Measurements from ENCODE around the gene NAP1L1.
A peak's percentile ranks its signal among the peaks of the same experiment; 100 is the strongest.

NAP1L1 gene

GRCh38 chr12:76083904-76084862 is at the start of gene NAP1L1:
Gene NAP1L1 (minus strand): TSS chr12:76084685. CDS start chr12:76074219, 10,466 bp downstream.
- peak; percentile 97 for DNase-seq (ENCODE audit: low spot score)

GRCh38 chr12:76127588-76127987 is 43.1 kb upstream of the NAP1L1 start:
- DNase-seq (ENCODE audit: low spot score) = no peak

- no peak for DNase-seq (ENCODE audit: low spot score)
Observed at GRCh38 chr12:76124456-76124855, 40.0 kb upstream of the NAP1L1 start.

- DNase-seq (ENCODE audit: low spot score) = no peak
Observed at GRCh38 chr12:76123259-76124212, 39.1 kb upstream of the NAP1L1 start.

- DNase-seq (ENCODE audit: low spot score) = no peak
Observed at GRCh38 chr12:76119887-76120286, 35.4 kb upstream of the NAP1L1 start.

GRCh38 chr12:76117751-76118150 is 33.3 kb upstream of the NAP1L1 start:
- no peak for DNase-seq (ENCODE audit: low spot score)

- no peak for DNase-seq (ENCODE audit: low spot score)
Observed at GRCh38 chr12:76117067-76117691, 32.7 kb upstream of the NAP1L1 start.

- DNase-seq (ENCODE audit: low spot score) = no peak
Observed at GRCh38 chr12:76113800-76114757, 29.6 kb upstream of the NAP1L1 start.

GRCh38 chr12:76111209-76111749 is 26.8 kb upstream of the NAP1L1 start:
- no peak for DNase-seq (ENCODE audit: low spot score)

GRCh38 chr12:76109879-76110278 is 25.4 kb upstream of the NAP1L1 start:
- DNase-seq (ENCODE audit: low spot score) = no peak

GRCh38 chr12:76108356-76108755 is 23.9 kb upstream of the NAP1L1 start:
- DNase-seq (ENCODE audit: low spot score) = no peak

GRCh38 chr12:76106631-76107030 is 22.1 kb upstream of the NAP1L1 start:
- no peak for DNase-seq (ENCODE audit: low spot score)

GRCh38 chr12:76103958-76104357 is 19.5 kb upstream of the NAP1L1 start:
- no peak for DNase-seq (ENCODE audit: low spot score)

GRCh38 chr12:76101739-76102385 is 17.4 kb upstream of the NAP1L1 start:
- no peak for DNase-seq (ENCODE audit: low spot score)

- DNase-seq (ENCODE audit: low spot score) = no peak
Observed at GRCh38 chr12:76096079-76096646, 11.7 kb upstream of the NAP1L1 start.

GRCh38 chr12:76094754-76095153 is 10.3 kb upstream of the NAP1L1 start:
- no peak for DNase-seq (ENCODE audit: low spot score)

- no peak for DNase-seq (ENCODE audit: low spot score)
Observed at GRCh38 chr12:76091246-76091754, 6.8 kb upstream of the NAP1L1 start.

- DNase-seq (ENCODE audit: low spot score) = no peak
Observed at GRCh38 chr12:76085520-76085868, 1.0 kb upstream of the NAP1L1 start.

GRCh38 chr12:76084863-76085519 is 506 bp upstream of the NAP1L1 start:
- no peak for DNase-seq (ENCODE audit: low spot score)
